Nephron (organoid): ENCODE measurements around the gene POLD3.

ENCODE experiments used
- H3K27ac Mint-ChIP-seq, 3 experiments: 2 replicates each; pipeline ENCODE4 v1.8.0; 2020; ENCODE audit warnings: mixed read lengths in 3 of 3, mild to moderate bottlenecking in 2 of 3, moderate library complexity in 1 of 3
- H3K27me3 Mint-ChIP-seq: 2 replicates; pipeline ENCODE4 v1.8.0; 2021; ENCODE audit warnings: low read depth, mild to moderate bottlenecking, moderate library complexity, mixed read lengths
- H3K36me3 Mint-ChIP-seq: 2 replicates; pipeline ENCODE4 v1.8.0; 2020; ENCODE audit warnings: low read depth, mixed read lengths
- H3K4me1 Mint-ChIP-seq: 2 replicates; pipeline ENCODE4 v1.8.0; 2020; ENCODE audit warnings: mixed read lengths
- H3K4me3 Mint-ChIP-seq, 3 experiments: 2 replicates each; pipeline ENCODE4 v1.8.0; 2020; ENCODE audit warnings: mild to moderate bottlenecking in 3 of 3, mixed read lengths in 3 of 3, moderate library complexity in 2 of 3
- H3K9me3 Mint-ChIP-seq: 2 replicates; pipeline ENCODE4 v1.8.0; 2020; ENCODE audit warnings: mixed read lengths
- CTCF ChIP-seq, 3 experiments: fragments of 200-600 bp; sonication (generic); IDR thresholded peaks; one replicate each; pipeline ENCODE4 v1.5.0; 2021; ENCODE audit warnings: antibody characterized with exemption in 3 of 3; ENCODE audit not compliant: unreplicated experiment in 3 of 3

Gene POLD3

GRCh38 chr11:74685905-74686304 is 93.5 kb downstream of the POLD3 start:
- H3K36me3 Mint-ChIP-seq = no peaks in the 10 kb centered on the region
- H3K9me3 Mint-ChIP-seq = no peaks in the 10 kb centered on the region
- peaks cover 11% of the 10 kb centered on the region for H3K27me3 Mint-ChIP-seq
- H3K4me3 Mint-ChIP-seq = no peak overlapping the region
- H3K27ac Mint-ChIP-seq = no peak overlapping the region
- TF ChIP-seq CTCF (IDR thresholded peaks at IDR 0.05; ENCODE audit: unreplicated experiment in 3 of 3) = no peak
- peaks cover 7% of the 10 kb centered on the region for H3K4me1 Mint-ChIP-seq

DNA sequence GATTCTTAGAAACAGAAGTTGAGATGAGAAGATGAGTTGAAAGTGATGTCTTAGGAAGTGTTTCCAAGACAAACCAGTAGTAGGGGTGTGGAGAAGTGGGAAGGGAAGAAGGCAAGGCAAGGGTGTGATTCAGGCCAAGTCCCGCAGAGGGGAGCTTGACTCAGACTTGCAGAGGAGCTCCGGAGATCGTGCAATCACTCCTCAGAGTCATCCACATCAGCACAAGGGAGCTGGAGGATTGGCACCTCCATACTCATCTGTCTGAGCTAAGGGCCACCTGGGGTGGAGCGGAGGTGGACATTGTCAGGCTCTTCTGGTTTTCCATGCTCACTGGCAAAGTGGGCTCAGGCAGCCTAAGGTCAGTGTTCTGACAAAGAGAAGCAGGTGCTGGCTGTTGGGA is 94.4 kb downstream of the POLD3 start:
- Mint-ChIP-seq H3K9me3 (no peaks in the 10 kb centered on the region), H3K4me1 (peaks cover under 1% of the 10 kb centered on the region), H3K36me3 (no peaks in the 10 kb centered on the region), H3K27ac (no peak overlapping the region), H3K4me3 (no peak overlapping the region), H3K27me3 (peaks cover 11% of the 10 kb centered on the region)
- TF ChIP-seq CTCF (IDR thresholded peaks at IDR 0.05; ENCODE audit: unreplicated experiment in 3 of 3) = no peak

GRCh38 chr11:74687237-74688023 is 95.0 kb downstream of the POLD3 start:
- H3K27ac Mint-ChIP-seq = no peak overlapping the region
- no peaks in the 10 kb centered on the region for H3K36me3 Mint-ChIP-seq
- H3K4me3 Mint-ChIP-seq = no peak overlapping the region
- no peaks in the 10 kb centered on the region for H3K4me1 Mint-ChIP-seq
- peaks cover 11% of the 10 kb centered on the region for H3K27me3 Mint-ChIP-seq
- TF ChIP-seq CTCF (IDR thresholded peaks at IDR 0.05; ENCODE audit: unreplicated experiment in 3 of 3) = no peak
- no peaks in the 10 kb centered on the region for H3K9me3 Mint-ChIP-seq

DNA sequence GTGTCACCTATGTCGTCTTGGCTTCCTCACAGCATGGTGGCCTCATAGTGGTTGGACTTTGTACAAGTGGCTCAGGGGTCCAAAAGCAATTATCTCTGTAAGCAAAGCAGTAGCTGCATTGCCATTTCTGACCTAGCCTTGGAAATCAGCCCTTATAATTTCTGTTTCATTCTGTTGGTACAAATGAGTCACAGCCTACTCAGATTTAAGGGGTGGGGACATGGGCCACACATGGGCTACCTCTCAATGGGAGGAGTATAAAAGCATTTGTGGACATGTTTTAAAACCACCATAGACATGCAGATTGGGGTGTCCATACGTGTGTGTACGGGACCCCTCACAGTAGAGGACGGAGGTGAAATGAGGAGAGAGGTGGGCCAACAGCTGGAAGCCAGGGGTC is 97.3 kb downstream of the POLD3 start:
- H3K36me3 Mint-ChIP-seq = no peaks in the 10 kb centered on the region
- H3K27me3 Mint-ChIP-seq = peaks cover 7% of the 10 kb centered on the region
- no peaks in the 10 kb centered on the region for H3K4me1 Mint-ChIP-seq
- H3K9me3 Mint-ChIP-seq = no peaks in the 10 kb centered on the region
- H3K27ac Mint-ChIP-seq = no peak overlapping the region
- no peak for TF ChIP-seq CTCF (IDR thresholded peaks at IDR 0.05; ENCODE audit: unreplicated experiment in 3 of 3)
- H3K4me3 Mint-ChIP-seq = no peak overlapping the region

DNA sequence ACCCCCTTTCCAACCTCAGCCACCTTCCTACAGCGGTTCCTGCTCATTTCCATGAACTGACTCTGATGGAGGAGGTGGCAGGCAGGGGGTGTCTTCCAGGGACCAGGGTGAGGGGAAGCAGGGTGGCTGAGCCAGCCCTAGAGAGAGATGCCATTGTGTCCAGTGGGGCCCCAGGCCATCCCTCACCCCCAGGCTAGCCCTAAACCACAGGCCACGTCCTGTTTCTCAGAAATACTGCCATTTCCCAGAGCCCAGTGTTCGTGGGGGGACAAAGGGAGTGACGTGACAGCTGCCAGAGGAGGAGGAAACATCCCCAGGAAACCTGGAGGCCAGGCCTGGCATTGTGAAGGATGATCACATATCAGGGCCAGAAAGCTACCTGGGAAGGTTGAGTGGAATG is 99.4 kb downstream of the POLD3 start:
- H3K27ac Mint-ChIP-seq = no peak overlapping the region
- no peaks in the 10 kb centered on the region for H3K36me3 Mint-ChIP-seq
- H3K4me3 Mint-ChIP-seq = no peak overlapping the region
- no peak for TF ChIP-seq CTCF (IDR thresholded peaks at IDR 0.05; ENCODE audit: unreplicated experiment in 3 of 3)
- no peaks in the 10 kb centered on the region for H3K4me1 Mint-ChIP-seq
- no peaks in the 10 kb centered on the region for H3K9me3 Mint-ChIP-seq
- H3K27me3 Mint-ChIP-seq = peaks cover 6% of the 10 kb centered on the region
